GM19438 (cell line): ENCODE results near the gene PRKAR1A.
"Not testable (repeated sequence)": the region's sequence is repeated elsewhere in the genome, so short reads cannot be mapped to it uniquely, and the experiment has no call there.

ENCODE experiments used
- ATAC-seq: cut with Tn5 transposase; IDR thresholded peaks from one replicate; pipeline ENCODE4 v1.9.1; 2021; ENCODE audit warnings: low read depth; ENCODE audit not compliant: unreplicated experiment

Gene PRKAR1A

GRCh38 chr17:68512247-68512959, at the start of gene PRKAR1A:
Gene PRKAR1A (plus strand): TSS chr17:68512430. CDS start chr17:68515400, 2,970 bp downstream.
- peak; percentile 87 for ATAC-seq

GRCh38 chr17:68463211-68464019, 48.8 kb upstream of the PRKAR1A start:
- ATAC-seq: no peak

- no peak for ATAC-seq
These were observed 43.9 kb upstream of the PRKAR1A start for GRCh38 chr17:68468334-68468733.

GRCh38 chr17:68468788-68469187, 43.4 kb upstream of the PRKAR1A start:
- no peak for ATAC-seq

GRCh38 chr17:68470961-68471360, 41.3 kb upstream of the PRKAR1A start:
- no peak for ATAC-seq

GRCh38 chr17:68480885-68481284, 31.3 kb upstream of the PRKAR1A start:
- ATAC-seq: no peak

- no peak for ATAC-seq
These were observed 29.6 kb upstream of the PRKAR1A start for GRCh38 chr17:68482576-68483041.

GRCh38 chr17:68484458-68484857, 27.8 kb upstream of the PRKAR1A start:
- ATAC-seq: no peak

- ATAC-seq: no peak
These were observed 22.3 kb upstream of the PRKAR1A start for GRCh38 chr17:68489919-68490318.

GRCh38 chr17:68491381-68492231, 20.6 kb upstream of the PRKAR1A start:
- peak; percentile 54 for ATAC-seq

- ATAC-seq: not testable (repeated sequence)
These were observed 19.7 kb upstream of the PRKAR1A start for GRCh38 chr17:68492394-68493054.

GRCh38 chr17:68495081-68495480, 17.1 kb upstream of the PRKAR1A start:
- ATAC-seq: no peak

GRCh38 chr17:68497885-68498319, 14.3 kb upstream of the PRKAR1A start:
- peak; percentile 90 for ATAC-seq

GRCh38 chr17:68498479-68499326, 13.5 kb upstream of the PRKAR1A start:
- ATAC-seq: peak; percentile 33

GRCh38 chr17:68499587-68499986, 12.6 kb upstream of the PRKAR1A start:
- no peak for ATAC-seq

- ATAC-seq: no peak
These were observed 11.2 kb upstream of the PRKAR1A start for GRCh38 chr17:68501074-68501473.

GRCh38 chr17:68505951-68506350, 6.3 kb upstream of the PRKAR1A start:
- no peak for ATAC-seq

GRCh38 chr17:68507576-68507975, 4.7 kb upstream of the PRKAR1A start:
- ATAC-seq: no peak
